SKM-1 (cell line): ENCODE data around the gene PAK1.
A peak's percentile ranks its signal among the peaks of the same experiment; 100 is the strongest.

Experiments used
- DNase-seq: peaks from one replicate; lab custom pipeline; 2025; ENCODE audit not compliant: unreplicated experiment; lab: John Stamatoyannopoulos, UW

Gene PAK1

DNA sequence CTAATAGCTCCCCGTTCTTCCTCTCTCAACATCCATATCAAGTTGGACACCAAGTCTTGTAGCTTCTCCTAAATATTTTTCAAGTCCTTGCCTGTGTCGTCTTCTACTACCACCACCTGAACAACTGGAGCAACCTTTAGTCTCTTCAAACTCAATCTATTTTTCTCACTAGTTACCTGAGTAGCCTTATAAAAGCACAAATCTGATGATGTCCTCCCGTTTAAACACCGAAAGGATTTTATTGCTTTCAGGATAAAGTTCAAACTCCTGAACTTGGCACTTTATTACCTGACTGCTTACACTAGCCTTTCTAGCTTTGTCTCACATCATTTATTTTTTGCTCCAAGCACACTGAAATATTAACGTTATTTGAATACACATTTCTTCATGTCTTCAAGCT is 1.3 kb upstream of the PAK1 start:
- DNase-seq = no peak

DNA sequence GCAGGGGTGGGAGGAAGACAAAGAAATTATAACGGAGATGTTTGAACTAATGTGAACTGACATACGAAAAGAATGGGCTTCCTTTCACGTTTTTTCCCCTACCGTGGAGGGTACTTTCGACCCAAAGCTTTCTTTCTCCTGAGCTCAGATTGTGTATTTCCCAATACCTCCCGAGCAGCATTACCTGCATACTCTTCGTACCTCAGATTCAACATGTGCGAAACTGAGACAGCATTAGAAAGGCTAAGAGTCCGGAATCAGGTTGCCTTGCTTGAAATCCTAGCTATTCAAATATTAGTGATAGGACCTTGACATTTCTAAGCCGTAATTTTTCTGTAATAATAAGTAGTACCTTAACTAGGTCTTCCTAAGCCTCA is 778 bp upstream of the PAK1 start:
- no peak for DNase-seq

DNA sequence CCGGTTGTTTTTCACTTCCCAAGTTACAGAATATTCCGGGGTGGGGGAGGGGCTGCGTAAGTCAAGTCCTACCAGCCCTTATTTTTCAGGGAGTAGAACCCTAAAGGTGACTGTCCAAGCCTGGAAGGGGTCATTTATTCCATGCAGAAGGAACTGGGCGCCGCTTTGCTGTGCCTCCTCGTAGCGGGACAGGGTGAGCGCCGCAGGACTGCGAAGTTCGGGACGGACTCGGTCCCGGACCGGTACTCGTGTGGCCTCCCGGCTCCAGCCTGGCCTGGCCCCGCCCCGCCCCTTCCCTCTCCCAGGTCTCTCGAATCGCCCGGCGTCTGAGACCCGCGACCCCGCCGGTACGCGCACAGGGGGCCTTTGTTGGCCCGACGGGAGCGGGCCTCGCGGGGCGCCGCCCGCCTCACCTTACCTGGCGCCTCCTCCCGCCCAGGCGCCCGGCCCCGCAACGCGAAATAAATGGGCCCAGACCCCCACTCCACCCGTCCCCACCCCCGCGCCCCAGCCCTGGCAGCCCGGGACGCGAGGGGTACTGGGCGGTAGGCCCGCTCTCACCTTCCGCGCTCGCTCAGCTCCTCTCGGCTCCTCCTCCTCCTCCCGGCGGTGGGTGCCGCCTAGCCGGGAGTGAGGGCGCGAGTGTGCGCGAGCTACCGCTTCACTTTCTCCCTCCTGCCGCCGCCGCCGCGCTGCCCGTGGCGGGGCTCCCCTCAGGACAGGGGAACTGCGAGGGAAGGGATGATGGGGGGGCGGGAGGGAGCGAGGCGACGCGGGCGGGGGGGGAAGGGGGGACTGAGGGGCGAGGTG is 698 bp downstream of the PAK1 start:
- peak; percentile 8 for DNase-seq

DNA sequence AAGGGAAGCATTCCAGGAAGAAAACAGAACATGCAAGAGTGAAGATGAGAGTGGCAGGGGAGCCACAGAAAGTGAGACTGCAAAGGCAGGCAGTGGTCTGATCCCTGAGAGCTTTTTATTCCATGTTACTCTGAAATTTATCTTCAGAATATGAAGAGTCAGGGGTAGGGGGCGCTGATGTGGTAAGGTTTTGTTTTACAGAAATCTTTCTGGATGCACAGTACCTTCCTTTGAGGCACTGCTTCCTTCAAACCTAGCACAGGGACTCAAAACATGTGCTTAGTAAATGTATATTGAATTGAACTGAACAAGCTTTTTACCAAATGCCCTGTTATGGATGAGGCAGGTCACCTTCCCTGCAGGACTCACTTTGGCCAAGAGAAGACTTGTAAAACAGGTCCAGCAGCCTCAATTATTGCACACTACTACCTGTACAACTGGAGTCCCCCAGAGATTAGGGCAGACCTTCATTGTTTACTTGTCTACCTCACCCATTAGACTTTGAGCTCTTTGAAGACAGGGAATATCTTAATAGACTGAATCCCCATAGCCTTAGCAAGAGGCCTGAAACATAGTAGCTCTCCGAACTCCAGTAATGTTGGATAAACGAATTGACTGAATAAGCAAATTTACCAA is 2.2 kb downstream of the PAK1 start:
- peak; percentile 35 for DNase-seq

DNA sequence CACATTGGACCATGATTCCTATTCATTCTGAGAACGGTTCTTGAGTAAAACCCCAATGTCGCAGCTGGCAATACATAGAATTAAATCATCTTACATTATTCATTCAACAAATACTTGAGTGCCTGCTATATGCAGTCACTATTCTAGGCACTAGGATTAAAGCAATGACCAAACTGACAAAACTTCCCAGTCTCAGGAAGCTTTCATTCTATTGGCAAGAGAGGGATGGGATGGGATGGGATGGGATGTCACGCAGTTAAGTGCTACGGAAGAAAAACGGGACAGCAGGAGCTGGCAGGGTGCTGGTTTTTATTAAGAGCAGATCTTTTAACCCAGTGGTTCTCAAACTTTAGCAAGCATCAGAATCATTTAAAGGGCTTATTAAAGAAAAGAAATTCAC is 2.9 kb downstream of the PAK1 start:
- no peak for DNase-seq

DNA sequence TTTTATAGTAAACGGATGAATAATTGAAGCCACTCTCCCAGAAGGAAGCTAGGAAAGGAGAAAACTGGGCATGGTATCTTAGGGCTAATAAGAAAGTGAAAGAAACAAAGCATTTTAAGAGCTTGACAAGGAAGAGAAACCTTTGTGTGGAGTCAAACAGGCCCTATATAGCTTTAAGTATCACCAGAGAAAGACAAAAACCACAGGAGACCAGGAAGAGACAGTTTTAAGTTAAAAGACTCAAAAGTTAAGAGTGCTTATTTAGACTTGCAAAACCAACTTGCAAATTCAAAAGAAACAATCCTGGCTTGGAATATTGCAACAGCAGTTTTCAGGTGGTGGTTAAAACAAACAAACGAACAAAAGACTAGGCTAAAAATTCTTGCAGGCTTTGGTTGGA is 3.4 kb downstream of the PAK1 start:
- no peak for DNase-seq

DNA sequence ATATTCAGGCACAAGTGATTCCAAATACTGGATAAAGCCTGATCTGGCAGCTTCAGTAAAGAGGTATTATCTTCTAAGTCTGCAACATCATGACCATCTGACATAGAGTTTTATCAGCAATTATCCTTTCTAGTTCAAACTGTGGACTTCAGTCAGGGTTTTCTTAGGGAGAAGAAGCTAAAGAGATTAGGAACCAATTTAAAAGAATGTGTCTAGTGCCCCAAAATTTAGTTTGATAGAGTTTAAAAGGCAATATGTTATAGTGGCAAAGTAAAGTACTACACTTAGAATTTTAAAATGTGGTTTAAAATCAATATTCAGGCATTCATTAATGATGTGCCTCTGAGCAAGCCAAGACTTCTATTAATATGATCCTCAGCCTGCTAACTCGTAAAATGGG is 5.4 kb downstream of the PAK1 start:
- no peak for DNase-seq

DNA sequence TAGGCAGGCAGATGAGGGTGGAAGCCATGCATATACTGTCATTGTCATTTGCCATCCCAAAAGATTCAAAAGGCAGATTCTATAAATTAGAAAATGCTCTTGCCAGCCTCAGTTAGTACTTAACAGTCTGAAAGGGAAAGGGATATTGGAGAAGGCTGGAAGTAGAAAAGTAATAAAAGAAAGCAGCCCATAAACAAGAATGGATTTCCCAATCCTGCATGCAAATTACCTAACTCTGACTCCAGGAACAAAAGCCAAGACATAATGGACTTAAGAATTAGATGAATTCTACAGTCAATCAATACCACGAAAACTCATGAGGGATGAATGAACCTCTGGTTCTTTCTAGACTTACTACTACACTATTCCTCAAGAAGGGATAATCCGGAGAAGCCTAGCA is 5.9 kb downstream of the PAK1 start:
- no peak for DNase-seq

DNA sequence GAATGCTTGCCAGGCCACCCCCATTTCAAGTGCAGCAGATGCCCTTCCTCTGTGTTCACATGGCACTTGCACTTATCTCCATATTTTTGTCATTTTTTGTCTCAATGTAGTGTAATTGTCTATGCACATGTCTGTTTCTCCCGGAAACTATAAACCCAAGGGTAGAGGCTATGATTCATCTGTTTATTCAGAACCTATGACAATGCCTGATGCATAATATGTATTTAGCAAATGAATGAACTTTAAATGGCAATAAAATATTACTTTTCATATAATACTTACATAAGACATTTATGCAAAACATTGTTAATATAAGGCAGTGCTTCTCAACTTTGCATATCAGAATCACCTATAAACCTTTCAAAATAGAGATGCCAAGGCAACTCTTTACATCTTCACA is 6.7 kb downstream of the PAK1 start:
- DNase-seq = no peak

DNA sequence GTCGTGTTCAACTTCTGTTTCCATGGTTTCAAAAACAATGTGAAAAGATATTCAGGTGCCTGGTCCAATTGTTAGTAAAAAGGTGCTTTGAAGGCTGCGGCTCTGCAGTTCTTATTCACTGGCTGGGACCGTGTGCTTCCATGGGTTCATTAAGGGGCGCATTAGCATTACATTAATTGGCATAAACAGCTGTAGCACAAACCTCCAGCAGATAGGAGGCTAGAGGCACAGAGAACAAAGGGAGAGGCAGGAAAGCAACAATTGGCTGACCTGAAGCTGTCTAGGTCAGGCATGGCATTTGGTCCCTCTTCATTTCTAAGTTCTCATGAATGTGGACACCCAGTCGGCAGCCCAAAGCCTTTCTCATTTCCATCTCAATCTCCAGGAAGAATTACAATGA is 16.6 kb downstream of the PAK1 start:
- no peak for DNase-seq

DNA sequence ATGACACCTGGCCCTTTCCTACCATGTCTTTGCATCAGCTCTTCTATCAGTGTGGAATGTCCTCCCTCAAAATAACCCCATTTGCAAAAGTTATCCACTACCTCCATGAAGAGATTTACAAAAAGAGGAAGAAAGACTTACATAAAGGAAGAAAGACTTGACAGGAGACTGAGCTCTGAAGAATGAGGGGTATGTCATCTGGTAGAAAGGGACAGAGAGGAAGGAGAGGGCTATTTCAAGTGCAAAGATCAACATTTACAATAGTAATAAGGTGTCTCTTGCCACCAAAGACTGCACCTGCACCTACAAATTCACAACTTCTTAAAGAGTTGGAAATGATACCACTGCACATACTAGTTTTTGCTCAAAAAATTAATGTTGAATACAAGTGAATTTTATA is 18.2 kb downstream of the PAK1 start:
- DNase-seq = peak; percentile 37

DNA sequence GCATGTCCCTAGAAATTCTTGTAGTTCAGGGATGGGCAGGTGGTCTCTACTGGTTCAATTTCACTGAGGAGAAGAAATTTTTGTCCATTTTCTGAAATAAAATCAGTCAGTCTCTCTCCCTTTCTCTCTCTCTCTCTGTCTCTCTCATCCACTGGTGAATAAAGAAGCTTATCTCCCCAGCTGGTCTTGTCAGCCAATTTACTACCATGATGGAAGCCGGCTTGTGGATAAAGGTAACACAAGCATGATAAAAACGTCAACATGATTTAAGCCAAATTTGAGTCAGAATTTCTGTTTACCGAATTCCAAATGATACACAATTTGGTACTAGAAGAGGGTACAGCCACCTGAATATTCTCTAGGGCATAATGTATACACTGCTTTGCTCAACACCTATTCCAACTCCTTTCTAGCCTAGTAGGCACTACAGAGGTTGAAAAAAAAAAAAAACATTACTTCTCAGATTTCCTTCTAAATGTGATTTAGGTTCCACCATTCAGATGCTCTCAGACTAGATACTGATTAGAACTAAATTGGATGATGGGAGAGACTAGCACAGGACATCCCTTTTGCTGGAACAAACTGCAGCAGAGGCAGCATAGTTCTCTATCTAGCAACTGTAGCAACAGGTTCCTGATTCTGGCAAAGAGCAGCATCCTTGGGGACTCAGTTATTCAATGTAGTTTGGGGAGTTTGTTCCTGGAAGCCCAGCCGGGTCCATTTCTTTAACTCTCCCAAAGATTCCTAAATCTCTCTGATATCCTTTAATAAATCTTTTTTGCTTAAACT is 18.8 kb downstream of the PAK1 start:
- no peak for DNase-seq

DNA sequence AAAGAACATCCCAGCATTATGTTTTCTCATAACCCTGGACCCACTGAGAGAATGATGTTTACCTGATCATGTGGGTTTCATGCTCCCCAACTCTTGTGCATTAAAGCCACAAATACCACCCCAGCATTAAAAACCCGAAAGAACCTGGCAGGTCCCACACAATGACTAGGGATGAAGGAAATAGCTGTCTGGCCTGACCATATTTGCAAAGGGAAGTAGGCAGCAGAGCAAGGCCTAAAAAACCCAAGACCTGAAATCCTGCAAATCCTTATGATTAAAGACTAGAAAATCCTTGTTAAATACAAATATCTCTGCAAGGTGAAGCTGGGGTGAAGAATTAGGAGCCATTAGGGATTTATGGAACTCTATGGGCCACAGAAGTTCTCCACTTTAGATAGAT is 23.7 kb downstream of the PAK1 start:
- no peak for DNase-seq

DNA sequence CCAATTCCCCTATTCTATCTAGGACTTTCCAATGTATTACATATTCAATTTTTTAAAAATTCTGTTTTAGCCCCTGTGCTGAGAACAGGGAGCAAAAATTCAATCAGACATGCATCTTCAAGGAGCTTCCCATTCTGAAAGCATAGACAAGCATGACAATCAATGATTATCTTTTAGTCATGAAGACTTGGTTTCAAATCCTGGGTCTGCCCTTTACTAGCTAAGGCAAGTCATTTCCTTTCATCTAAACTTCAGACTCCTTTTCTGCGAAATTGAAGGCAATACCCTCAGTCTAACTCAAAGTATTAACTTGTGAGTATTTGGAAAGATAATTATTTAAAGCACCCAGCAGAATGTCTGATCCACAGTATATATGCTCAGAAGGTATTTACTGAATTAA is 24.1 kb downstream of the PAK1 start:
- DNase-seq = no peak

DNA sequence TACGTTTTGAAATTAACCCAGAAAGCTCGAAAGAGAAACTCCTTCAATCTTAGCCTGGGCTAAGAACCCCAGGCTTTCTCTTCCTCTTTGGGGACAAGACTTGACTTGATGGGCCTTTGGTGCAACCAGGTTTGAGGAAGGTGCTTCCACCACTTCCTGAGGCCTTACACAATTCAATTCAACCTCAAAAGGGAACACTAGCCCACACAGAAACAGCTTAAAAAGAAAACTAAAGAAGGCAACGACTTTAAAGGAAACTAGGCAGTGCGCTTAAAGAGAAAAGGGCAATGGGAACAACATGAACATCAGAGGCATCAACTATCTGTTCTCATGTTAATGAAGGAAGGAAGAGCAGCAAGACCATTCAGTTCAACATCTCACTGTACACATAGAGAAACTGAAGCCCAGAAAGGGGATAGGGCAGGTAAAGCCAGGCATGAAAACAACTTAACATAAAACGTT is 24.8 kb downstream of the PAK1 start:
- DNase-seq = peak; percentile 93

DNA sequence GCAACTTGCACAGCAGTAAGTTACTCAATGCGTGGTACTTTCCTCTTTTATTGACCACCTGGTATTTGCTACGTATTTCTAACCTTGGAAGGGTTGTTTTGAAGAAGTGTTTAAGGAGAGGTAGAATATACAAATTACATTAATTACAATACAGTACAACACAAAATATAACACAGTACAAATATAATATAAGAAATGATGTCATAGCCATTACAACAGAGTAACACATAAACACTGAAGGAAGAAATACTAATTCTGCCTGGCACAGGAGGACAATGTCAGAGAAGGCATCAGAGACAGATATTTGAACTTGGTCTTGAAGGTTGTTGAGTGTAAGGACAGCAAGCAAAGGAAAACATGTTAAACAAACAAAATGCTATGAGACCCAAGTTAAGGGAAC is 25.6 kb downstream of the PAK1 start:
- DNase-seq = no peak

DNA sequence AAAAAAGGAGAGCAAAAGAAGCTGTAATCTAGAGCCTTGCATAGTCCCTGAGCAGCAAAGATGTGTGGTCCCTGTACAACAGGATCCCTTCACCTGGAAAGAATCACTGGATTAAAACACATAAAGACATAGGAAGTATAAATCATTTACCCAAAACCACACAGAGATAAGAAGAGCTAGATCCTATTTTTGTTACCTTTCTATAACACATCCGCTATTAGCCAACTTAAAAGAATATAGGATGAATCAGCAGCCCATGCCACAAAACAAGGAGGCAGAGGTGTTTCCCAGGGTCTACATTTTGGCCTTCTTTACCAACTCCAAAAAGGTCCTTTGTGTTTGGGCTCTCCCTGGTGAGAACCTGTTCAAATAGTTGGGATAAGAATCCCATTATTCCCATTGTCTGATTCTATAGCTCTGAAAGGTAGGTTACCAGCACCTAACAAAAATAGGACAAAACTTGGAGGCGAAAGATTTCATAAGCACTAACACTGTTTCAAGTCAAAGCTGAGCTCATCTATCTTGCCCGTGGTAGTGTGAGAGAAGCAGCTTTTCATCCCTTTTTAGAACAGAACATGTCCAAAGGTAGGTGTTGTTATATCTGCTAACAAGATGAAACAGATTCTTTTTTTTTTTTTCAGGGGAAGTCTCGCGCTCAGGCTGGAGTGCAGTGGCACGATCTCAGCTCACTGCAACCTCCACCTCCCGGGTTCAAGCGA is 26.8 kb downstream of the PAK1 start:
- DNase-seq = no peak

DNA sequence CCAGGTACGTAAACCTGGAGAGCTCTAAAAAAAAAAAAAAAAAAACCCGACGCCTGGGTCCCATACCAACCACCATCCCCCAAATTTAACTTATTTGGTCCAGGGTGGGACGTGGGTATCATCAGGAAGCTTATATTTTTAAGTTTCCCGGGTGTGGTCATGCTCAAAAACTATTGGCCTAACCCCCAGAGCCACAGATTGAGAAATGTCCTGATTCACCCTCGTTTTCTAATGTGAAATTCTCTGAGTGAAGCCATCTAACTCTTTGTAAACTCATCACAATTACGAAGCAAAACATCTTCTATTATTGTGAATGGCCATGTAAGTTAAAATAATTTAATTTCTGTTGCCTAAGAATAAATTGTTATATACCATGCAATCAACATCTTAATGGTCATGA is 29.6 kb downstream of the PAK1 start:
- DNase-seq = peak; percentile 45

DNA sequence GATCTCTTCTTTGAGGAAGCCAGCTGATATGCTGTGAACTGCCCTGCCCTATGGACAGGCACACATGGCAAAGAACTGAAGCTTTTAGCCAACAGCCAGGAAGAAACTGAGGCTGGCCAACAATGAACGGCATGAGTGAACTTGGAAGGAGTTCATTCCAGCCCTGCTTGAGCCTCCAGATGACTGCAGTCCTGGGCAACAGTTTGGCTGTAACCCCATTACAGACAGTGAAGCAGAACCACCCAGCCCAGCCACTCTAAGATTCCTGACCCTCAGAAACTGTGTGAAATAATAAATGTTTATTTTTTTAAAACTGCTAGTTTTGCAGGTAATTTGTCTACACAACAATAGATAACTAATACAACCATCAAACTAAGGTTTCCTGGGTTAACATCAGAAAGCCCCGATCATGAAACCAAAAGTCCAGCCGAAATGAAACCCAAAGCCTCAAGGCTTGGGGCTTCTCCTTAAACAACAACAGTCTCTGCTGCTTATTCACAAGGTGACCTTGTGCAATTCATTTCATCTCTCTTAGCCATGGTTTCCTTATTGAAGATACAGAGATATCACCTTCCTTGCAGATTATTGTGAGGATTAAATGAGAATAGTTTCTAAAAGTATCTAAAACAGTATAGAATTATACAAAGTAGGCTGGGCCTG is 31.4 kb downstream of the PAK1 start:
- DNase-seq = no peak

DNA sequence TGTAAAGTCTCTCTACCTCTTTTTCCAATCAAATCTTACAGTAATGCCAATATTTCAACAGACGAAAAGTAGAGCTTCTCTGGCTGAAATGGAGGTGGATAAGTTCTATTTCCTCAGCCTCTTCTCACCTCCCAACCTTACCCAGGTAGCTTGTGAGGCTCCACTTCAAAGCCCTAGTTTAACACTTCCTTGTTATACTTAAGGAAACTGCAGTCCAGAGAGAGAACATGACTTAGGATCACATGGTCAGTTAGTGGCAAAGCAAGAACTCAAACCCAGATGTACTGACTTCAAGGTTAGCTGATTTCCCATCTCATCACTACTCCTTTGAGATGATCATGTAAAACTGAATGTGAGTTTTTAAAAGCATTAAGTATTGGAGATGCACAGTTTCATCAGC is 32.5 kb downstream of the PAK1 start:
- DNase-seq = no peak

DNA sequence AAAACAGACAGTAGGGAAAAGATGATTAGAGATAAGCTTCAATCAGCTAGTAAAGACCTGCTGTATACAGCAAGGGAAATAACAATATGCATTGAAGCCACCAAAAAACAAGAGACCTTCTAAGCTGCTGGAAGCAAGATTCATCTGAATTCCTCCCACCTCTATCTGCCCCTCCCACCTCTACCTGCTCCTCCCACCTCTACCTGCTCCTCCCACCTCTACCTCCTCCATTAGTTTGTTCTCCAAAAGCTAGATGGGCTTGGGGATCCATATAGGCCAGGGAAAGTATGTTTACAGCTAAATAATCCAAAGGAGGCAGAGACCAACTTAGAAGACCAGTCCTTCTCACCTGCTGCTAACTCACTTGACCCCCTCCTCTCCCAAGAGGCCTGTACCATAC is 33.2 kb downstream of the PAK1 start:
- DNase-seq = no peak
